Head of caudate nucleus (tissue), 42 donors: ENCODE data around the gene CYFIP1.
A peak's percentile ranks its signal among the peaks of the same experiment; 100 is the strongest.
"Not testable (repeated sequence)": the region's sequence is repeated elsewhere in the genome, so short reads cannot be mapped to it uniquely, and the experiment has no call there.

Experiments
- DNase-seq, 42 donors: peaks; one replicate each; pipeline versions ENCODE4 v3.0.0 to v3.0.0-alpha.2; 2020 to 2021; ENCODE audit warnings: mixed read lengths in 7 of 42
- intact Hi-C: fragments of 100-400 bp; cut with DNase I; formaldehyde crosslinking; loops from one replicate; pipeline ENCODE4 v1.15.0; 2022

CYFIP1 gene

DNA sequence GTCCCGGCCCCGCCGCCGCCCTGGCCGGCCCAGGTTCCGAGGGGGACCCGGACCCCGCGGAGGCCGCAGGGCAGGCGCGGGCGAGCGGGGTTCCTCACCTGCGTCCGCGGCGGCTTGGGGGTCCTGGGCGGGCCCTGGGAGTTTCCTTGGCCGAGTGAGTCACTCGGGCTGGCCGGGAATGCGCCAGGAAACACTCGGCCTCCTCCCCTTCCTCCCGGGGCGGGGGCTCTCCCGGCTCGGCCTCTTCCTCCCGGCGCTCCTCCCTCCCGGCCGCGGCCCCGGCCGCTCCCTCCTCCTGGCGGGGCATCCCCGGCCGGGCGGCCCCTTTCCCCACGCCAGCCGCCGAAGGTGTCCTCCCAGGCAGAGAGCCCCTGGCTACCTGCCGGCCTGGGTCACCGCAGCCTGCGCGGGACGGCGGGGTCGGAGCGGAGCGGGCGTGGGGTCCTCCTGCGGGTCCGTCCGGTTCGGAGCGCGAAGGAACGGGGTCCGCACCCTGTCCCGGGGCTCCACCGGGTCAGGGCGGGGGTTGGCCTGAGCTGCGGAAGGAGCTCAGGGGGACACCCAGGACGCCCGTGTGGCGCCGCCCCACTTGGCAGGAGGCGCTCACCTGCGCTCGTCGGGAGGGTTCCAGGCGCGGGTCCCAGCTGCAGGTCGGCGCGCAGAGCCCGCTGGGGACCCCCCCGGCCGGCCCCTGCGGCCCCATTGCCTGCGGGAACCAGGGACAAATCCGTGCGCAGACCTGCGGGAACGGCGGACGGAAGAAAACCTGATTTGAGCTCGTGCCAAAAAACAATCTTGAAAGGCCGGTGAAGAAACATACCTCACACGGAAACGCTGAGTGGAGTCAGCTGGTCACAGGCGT lies at the start of gene CYFIP1:
Gene CYFIP1 (minus strand): TSS at position 180 of the 862 bp plus-strand sequence. CDS start 33,083 bp downstream, outside the sequence.
- intact Hi-C loops = no loop called here
- peak in 40 of 42 donors; percentile 36 to 87 (median 65) for DNase-seq

- DNase-seq = no peak
- intact Hi-C loops = no loop called here
Observed at GRCh38 chr15:23026218-23026617, 46.0 kb upstream of the CYFIP1 start.

- no peak for DNase-seq
- intact Hi-C loops = no loop called here
Observed at GRCh38 chr15:23022156-23022555, 42.0 kb upstream of the CYFIP1 start.

- peak in 1 of 42 donors; percentile 17 for DNase-seq
- intact Hi-C loops = no loop called here
Observed at GRCh38 chr15:23014394-23015000, 34.3 kb upstream of the CYFIP1 start.

DNA sequence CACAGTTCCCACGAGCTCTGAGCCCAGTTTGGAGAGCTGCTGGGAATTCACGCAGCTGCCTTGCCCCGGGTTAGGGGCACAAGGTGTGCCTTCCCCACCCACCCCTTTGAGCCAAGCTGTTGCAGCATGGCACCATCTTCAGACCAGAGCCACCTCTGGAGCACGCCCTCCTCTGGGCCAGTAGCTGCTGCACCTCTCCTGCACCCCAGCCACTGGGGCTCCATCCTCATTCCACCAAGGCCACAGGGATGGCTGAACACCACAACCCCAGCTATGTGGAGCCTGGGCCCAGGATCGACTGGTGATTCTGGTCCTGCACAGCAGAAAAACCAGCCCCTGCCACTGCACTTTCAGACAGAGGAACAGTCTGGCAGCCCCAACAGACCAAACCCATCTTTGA lies 33.5 kb upstream of the CYFIP1 start:
- peak in 2 of 42 donors; percentile 13 to 39 for DNase-seq
- intact Hi-C loops = no loop called here

GRCh38 chr15:23012616-23013015 lies 32.4 kb upstream of the CYFIP1 start:
- intact Hi-C loops = not testable (repeated sequence)
- DNase-seq = peak in 2 of 42 donors; percentile 18 to 20

GRCh38 chr15:23003736-23004135 lies 23.6 kb upstream of the CYFIP1 start:
- DNase-seq = peak in 3 of 42 donors; percentile 9 to 19 (median 16)
- intact Hi-C loops = no loop called here

- peak in 2 of 42 donors; percentile 18 to 37 for DNase-seq
- intact Hi-C loops = no loop called here
Observed at GRCh38 chr15:23002920-23003319, 22.8 kb upstream of the CYFIP1 start.

DNA sequence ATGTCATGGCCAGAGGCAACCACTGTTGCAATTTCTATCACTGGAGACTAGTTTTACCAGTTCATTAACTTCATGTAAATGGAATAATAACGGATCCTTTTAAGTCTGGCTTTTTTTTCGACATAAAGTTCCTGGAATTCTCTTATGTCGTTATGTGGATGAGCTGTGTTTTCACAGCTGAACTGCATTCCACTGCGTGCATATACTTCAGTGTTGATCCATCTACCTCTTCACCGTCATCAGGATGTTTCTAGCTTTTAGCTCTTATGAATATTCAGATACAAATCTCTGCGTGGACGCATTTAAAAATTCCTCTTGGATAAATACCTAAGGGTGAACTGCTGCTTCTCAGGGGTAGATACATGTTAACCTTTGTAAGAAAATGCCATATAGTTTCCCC lies 15.6 kb upstream of the CYFIP1 start:
- no peak for DNase-seq
- intact Hi-C loops = no loop called here

DNA sequence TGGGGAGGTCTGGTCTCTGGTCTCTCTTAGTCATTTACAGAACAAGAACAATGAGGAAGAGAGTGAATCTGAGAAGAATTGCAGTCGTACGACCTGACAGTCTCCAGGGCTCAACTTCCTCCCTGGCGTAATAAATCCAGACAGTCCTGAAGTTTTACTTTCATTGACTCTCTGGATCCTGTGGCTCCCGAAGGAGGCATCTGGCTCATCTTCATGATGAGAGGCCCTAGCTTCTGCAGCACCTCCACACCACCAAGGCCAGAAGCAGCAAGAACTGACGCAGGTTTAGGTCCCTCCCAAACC lies 11.8 kb upstream of the CYFIP1 start:
- intact Hi-C loops = no loop called here
- DNase-seq = peak in 2 of 42 donors; percentile 29 to 39

GRCh38 chr15:22989576-22990477 lies 9.7 kb upstream of the CYFIP1 start:
- DNase-seq = peak in 3 of 42 donors; percentile 13 to 32 (median 29)
- intact Hi-C loops = no loop called here

GRCh38 chr15:22988811-22989210 lies 8.6 kb upstream of the CYFIP1 start:
- intact Hi-C loops = no loop called here
- DNase-seq = peak in 2 of 42 donors; percentile 8 to 18

DNA sequence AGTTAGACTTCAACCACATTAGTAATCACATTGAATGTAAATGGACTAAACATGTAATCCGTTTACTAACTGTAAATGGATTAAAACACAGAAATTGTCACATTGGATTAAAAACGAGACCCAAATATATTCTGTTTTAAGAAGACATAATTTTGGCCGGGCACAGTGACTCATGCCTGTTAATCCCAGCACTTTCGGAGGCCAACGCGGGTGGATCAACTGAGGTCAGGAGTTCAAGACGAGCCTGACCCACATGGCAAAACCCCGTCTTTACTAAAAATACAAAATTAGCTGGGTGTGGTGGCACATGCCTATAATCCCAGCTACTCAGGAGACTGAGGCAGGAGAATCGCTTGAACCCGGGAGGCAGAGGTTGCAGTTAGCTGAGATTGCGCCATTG lies 1.8 kb upstream of the CYFIP1 start:
- peak in 3 of 42 donors; percentile 13 to 37 (median 30) for DNase-seq
- intact Hi-C loops = not testable (repeated sequence)

- peak in 3 of 42 donors; percentile 13 to 43 (median 28) for DNase-seq
- intact Hi-C loops = no loop called here
Observed at GRCh38 chr15:22981051-22981840, 1.1 kb upstream of the CYFIP1 start.

DNA sequence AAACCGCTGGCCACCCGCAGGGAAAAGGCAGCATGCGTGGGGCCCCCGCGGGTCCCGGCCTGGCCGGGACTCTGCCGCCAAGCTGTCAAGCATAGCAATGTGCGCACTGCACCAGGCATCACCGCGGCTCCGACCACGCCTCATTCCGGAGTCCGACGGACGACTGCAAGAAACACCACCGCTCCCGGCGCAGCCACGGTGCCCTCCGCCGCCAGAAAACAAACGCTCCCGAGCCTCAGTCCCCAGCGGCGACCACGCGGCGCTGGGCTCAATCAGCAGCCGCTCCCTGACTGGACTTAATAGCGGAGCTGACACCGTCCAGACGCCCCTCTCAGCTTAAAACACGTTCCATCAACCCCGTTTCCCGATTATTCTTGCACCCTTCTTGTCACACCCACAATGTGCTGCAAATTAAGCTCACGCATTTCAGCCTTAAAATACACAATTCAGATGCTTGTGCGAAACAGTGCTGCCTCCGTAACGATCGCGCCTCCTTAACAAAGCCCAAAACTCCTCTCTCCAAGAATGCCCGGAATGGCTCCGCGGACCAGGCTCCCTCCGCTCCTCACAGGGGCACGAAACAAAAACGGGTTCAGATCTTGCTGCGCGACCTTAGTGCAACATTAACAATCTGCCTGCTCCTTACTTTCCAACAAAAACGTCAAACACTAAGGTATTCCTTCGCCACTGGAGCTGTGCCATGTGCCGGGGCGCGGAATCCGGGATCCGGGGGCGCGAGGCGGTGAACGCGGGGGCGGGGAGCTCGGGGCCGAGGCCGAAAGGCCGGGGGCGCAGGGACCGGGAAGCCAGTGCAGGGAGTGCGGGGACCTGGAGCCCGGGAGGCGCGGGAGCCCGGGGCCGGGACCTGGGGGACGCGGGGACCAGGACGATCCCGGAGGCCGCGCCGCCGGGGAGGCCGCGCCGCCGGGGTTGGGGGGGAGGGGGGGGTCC lies 655 bp downstream of the CYFIP1 start:
- DNase-seq = peak in 35 of 42 donors; percentile 27 to 68 (median 39)
- intact Hi-C loops = no loop called here

DNA sequence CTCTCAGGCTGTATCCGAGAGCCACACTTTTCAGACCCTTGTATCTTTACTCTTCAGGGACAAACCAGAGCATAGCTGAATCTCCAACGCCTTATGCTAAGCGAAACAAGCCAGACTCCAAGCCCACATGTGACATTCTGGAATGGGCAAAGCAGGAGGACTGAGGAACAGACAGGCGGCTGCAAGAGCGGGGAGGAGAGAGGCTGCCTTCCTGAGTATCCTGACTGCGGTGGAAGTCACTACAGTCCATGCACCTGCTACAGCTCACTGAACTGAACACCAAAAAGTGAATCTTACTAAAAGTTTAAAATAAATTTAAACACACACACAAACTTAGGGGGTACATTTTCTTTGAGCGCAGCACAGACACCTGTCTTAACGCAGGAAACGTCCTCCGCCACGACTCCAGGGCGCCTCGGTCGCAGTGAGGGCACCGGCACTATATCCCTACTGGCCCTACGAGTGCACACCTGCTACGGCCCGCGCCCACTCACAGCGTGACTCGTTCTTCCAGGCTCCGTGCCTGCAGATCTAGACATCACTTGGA lies 1.4 kb downstream of the CYFIP1 start:
- intact Hi-C loops = no loop called here
- DNase-seq = peak in 6 of 42 donors; percentile 21 to 56 (median 36)

- peak in 6 of 42 donors; percentile 24 to 48 (median 30) for DNase-seq
- intact Hi-C loops = no loop called here
Observed at GRCh38 chr15:22974745-22975144, 5.4 kb downstream of the CYFIP1 start.
